ENCODE measurements around the gene TSC2. TPM values are rescaled to one million over a fixed set of nuclear protein-coding genes. Genes with fewer than 3 reads are reported as not detected.

Gene TSC2
- polyA plus RNA-seq, 1 donor from 2014 or later: 69.2 TPM

GRCh38 chr16:2035431-2036199 lies 12.2 kb upstream of the TSC2 start:
- Histone ChIP-seq H3K4me2 (ENCODE audit: low read length) (no peak overlapping the region), H3K9ac (ENCODE audit: low read length) (no peak overlapping the region), H3K36me3 (ENCODE audit: insufficient read depth, low read length) (no peaks in the 10 kb centered on the region), H3F3A (ENCODE audit: insufficient read depth, low read length, poor library complexity, severe bottlenecking) (no peaks in the 10 kb centered on the region), H4K20me1 (ENCODE audit: insufficient read depth) (no peaks in the 10 kb centered on the region), H3K27ac (ENCODE audit: low read length) (no peak overlapping the region), H3K27me3 (ENCODE audit: insufficient read depth, low read depth, low read length) (no peaks in the 10 kb centered on the region), H2AFZ (ENCODE audit: low read depth, low read length) (no peak overlapping the region), H3K9me2 (ENCODE audit: insufficient read depth, low read length) (no peaks in the 10 kb centered on the region), H3K79me2 (replicated peaks; ENCODE audit: insufficient read depth, low read length) (no peaks in the 10 kb centered on the region), H3K4me3 (ENCODE audit: low read length) (no peak overlapping the region), H3K9me3 (ENCODE audit: low read length) (no peaks in the 10 kb centered on the region)
- TF ChIP-seq EZH2 (IDR thresholded peaks at IDR 0.05; ENCODE audit: borderline replicate concordance, insufficient read depth, low read length, poor library complexity, severe bottlenecking): no peak
- no peak for TF ChIP-seq TAF1 (IDR thresholded peaks at IDR 0.05; ENCODE audit: low read depth)

GRCh38 chr16:2036200-2036966 lies 11.4 kb upstream of the TSC2 start:
- Histone ChIP-seq H3K27ac (ENCODE audit: low read length) (no peak overlapping the region), H3K27me3 (ENCODE audit: insufficient read depth, low read depth, low read length) (no peaks in the 10 kb centered on the region), H3F3A (ENCODE audit: insufficient read depth, low read length, poor library complexity, severe bottlenecking) (no peaks in the 10 kb centered on the region), H2AFZ (ENCODE audit: low read depth, low read length) (no peak overlapping the region), H3K4me2 (ENCODE audit: low read length) (no peak overlapping the region), H3K4me3 (ENCODE audit: low read length) (no peak overlapping the region), H3K79me2 (replicated peaks; ENCODE audit: insufficient read depth, low read length) (no peaks in the 10 kb centered on the region), H3K9me3 (ENCODE audit: low read length) (no peaks in the 10 kb centered on the region), H3K9me2 (ENCODE audit: insufficient read depth, low read length) (no peaks in the 10 kb centered on the region), H3K36me3 (ENCODE audit: insufficient read depth, low read length) (no peaks in the 10 kb centered on the region), H4K20me1 (ENCODE audit: insufficient read depth) (no peaks in the 10 kb centered on the region), H3K9ac (ENCODE audit: low read length) (no peak overlapping the region)
- TF ChIP-seq, protein P1, sequence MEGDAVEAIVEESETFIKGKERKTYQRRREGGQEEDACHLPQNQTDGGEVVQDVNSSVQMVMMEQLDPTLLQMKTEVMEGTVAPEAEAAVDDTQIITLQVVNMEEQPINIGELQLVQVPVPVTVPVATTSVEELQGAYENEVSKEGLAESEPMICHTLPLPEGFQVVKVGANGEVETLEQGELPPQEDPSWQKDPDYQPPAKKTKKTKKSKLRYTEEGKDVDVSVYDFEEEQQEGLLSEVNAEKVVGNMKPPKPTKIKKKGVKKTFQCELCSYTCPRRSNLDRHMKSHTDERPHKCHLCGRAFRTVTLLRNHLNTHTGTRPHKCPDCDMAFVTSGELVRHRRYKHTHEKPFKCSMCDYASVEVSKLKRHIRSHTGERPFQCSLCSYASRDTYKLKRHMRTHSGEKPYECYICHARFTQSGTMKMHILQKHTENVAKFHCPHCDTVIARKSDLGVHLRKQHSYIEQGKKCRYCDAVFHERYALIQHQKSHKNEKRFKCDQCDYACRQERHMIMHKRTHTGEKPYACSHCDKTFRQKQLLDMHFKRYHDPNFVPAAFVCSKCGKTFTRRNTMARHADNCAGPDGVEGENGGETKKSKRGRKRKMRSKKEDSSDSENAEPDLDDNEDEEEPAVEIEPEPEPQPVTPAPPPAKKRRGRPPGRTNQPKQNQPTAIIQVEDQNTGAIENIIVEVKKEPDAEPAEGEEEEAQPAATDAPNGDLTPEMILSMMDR (IDR thresholded peaks at IDR 0.05; ENCODE audit: poor library complexity, severe bottlenecking): no peak
- TF ChIP-seq EP300 (conservative IDR thresholded peaks at IDR 0.05; ENCODE audit: poor library complexity, severe bottlenecking) (no peak), SMC3 (conservative IDR thresholded peaks at IDR 0.05; ENCODE audit: poor library complexity) (no peak), EZH2 (IDR thresholded peaks at IDR 0.05; ENCODE audit: borderline replicate concordance, insufficient read depth, low read length, poor library complexity, severe bottlenecking) (no peak), RAD21 (conservative IDR thresholded peaks at IDR 0.05) (no peak), TAF1 (IDR thresholded peaks at IDR 0.05; ENCODE audit: low read depth) (no peak), POLR2AphosphoS5 (IDR thresholded peaks at IDR 0.05) (no peak), MXI1 (conservative IDR thresholded peaks at IDR 0.05; ENCODE audit: poor library complexity, severe bottlenecking) (no peak), REST (IDR thresholded peaks at IDR 0.05; ENCODE audit: borderline replicate concordance) (no peak)
